Left cardiac atrium (tissue), 4 donors: ENCODE data around the gene PDLIM4. TPM values are rescaled to one million over a fixed set of nuclear protein-coding genes. Genes with fewer than 3 reads are reported as not detected.

Experiments used
- ATAC-seq, 2 donors: fragments of 200-7000 bp; cut with Tn5 transposase; one replicate each; pipeline ENCODE4 v1.9.1; 2020; ENCODE audit warnings: mild to moderate bottlenecking in 2 of 2, moderate library complexity in 2 of 2
- DNase-seq: peaks from one replicate; pipeline ENCODE4 v3.0.0-alpha.2; 2020
- intact Hi-C, 2 donors: fragments of 100-400 bp; cut with DNase I; formaldehyde crosslinking; loops; one replicate each; pipeline versions ENCODE4 v1.14.1 to v1.15.1; 2022 to 2023
- total RNA-seq, 2 donors: library from RNA; stranded (reverse); fragmentation: NEBNext Ultra II Directional; extraction: Animal tissue kit (Norgen Biotek cat#: 25700); gene quantifications; one replicate each; pipeline ENCODE4 v1.2.1, GENCODE V29; 2021
- donor health status: DM: no; HTN: yes; CAD: no.
- donor health status: DM: no; HTN: yes; CAD: no; lungs with severe emphysema.
- donor health status: DM: yes; HTN: yes; CAD: no.
- donor health status: Dilated cardiomyopathy.

PDLIM4 gene
- total RNA-seq, 2 donors from 2014 or later, result 12.4 to 38.5 TPM

GRCh38 chr5:132293066-132293991 is 35.8 kb downstream of the PDLIM4 start:
- peak; percentile 94 for DNase-seq
- intact Hi-C loops, result loop anchor here in 1 of 2 donors (10.0 kb wide), 1 partner anchor 81 kb away; no protein-coding TSS in a partner anchor
- peak; percentile 81 for ATAC-seq

- ATAC-seq, result peak; percentile 83 to 91
- intact Hi-C loops, result loop anchor here (2.0 to 10.0 kb wide), 2 partner anchors 69 to 81 kb away; no protein-coding TSS in a partner anchor
- DNase-seq, result peak; percentile 95
Measured at GRCh38 chr5:132293992-132294727, 36.7 kb downstream of the PDLIM4 start, which contains the start of gene SLC22A4. TSS of gene SLC22A4 (plus strand) at chr5:132294394. CDS start at chr5:132294617, 223 bp downstream.

DNA sequence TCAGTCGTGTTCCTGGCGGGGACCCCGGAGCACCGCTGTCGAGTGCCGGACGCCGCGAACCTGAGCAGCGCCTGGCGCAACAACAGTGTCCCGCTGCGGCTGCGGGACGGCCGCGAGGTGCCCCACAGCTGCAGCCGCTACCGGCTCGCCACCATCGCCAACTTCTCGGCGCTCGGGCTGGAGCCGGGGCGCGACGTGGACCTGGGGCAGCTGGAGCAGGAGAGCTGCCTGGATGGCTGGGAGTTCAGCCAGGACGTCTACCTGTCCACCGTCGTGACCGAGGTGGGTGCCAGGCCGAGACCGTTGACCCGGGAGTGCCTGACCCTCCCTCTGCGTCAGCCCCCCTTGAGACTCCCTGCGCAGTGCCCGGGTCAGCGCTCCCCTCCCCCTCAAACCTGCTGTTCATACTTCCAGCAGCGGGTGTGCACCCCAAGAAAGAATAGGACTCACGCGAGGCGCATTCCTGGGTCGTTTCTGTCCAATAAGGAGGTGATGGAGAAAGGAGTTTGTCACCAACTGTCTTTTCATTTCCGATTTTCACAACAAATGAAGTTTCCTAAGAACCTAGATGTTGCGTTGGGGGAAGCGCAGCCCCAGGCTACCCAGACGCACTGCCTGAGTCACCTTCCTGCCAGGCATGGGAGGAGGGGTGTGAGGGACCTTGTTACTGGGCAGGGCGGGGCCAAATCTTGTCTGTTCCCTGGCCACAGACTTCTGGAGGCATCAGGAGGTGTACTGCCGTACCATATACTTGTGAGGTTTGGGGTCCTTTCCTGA is 37.4 kb downstream of the PDLIM4 start:
- peak; percentile 87 for DNase-seq
- peak; percentile 2 to 42 for ATAC-seq
- intact Hi-C loops, result loop anchor here (2.0 to 10.0 kb wide), 2 partner anchors 68 to 80 kb away; no protein-coding TSS in a partner anchor

DNA sequence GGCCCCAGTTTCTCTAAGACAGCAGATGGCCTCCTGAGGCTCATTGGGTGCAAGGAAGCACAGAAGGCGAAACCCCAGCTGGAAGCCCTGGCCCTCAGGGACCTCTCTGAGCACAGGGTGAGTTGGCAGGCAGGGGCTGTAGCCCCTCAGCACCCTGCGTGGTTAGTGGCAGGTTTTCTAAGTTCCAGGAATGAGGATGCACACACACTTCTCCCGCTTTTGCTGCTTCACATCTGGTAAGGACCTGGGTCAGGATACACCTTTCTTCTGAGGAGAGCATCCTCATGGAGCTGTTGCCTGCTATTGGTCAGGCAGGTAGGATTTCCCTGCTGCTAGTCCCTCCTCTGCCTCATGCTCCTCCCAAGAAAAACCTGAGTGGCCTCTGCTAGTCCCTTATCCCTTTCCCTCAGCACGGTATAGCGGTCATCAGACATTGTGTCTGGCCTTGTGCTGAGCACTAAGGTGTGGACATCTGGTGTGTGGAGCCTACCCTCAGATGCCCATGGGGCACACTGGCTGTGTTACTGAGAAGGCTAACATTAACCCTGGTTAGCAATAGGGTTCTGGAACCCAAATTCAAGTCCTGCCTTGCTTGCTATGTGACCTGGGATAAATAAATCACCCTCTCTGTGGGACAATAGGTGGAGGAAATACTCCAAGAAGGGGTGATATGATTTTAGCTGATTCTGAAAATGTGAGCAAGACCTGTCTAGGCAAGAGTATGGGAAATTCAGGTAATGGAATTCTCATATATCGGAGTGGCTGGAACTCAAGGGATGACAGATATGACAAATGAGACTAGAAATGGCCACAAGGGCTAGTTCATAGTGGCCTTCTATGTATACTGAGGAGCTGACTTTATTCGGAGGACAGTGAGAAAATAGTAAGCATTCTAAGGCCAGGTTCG is 38.3 kb downstream of the PDLIM4 start:
- DNase-seq (no peak), ATAC-seq (no peak)
- intact Hi-C loops, result loop anchor here (2.0 to 10.0 kb wide), 2 partner anchors 67 to 79 kb away; no protein-coding TSS in a partner anchor

DNA sequence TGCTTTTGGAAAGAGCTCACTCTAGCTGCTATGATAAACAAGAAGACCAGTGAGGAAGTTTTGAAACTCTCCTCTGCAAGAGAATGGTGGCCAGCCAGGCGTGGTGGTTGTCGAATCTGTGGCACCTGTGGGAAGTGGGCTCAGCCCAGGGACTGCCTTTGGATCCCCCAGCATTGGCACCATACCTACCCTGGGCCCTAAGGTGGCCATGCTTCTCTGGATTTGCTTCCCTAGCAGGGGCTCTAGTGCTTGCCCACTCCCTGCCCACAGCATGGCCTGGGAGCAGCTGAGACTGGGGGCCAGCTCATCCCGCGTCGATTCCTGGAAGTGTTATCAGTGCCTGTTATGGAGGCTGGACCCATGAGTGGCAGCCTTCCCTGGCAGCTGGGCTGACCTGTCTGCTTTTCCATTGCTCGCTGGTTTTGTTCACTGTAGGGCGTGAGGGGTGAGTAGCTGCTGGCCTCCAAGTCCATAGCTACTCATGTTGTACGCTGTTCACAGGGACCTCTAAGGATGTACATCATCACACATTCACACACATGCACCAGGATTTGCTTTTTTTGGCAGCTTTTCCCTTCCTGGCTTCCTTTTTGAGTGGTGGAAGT is 39.0 kb downstream of the PDLIM4 start:
- ATAC-seq, result no peak
- intact Hi-C loops, result loop anchor here in 1 of 2 donors (10.0 kb wide), 1 partner anchor 78 kb away; no protein-coding TSS in a partner anchor
- DNase-seq, result peak; percentile 55

DNA sequence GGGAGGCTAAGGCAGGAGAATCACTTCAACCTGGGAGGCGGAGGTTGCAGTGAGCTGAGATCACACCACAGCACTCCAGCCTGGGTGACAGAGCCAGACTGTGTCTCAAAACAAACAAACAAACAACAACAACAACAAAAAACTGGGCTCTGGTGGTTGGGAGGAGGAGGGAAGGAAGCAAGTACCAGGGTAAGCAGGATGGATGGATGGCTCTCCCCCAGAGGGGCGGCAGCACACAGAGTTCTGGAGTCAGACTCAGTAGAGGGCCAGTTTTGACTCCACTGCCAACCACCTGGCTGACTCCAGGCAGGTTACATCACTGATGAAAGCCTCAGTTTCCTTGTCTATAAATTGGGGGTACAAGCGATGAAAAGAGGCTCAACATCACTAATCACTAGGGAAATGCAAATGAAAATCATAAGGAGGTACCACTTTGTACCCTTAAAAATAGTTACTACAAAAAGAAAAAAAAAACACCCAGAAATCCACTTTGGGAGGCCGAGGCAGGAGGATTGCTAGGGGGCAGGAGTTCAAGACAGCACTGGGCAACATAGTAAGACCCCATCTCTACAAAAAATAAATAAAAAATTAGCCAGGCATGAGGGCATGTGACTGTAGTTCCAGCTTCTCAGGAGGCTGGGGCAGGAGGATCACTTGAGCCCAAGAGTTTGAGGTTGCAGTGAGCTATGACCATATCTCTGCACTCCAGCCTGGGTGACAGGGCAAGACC is 39.9 kb downstream of the PDLIM4 start:
- intact Hi-C loops, result loop anchor here in 1 of 2 donors (10.0 kb wide), 1 partner anchor 77 kb away; no protein-coding TSS in a partner anchor
- ATAC-seq (no peak), DNase-seq (no peak)

DNA sequence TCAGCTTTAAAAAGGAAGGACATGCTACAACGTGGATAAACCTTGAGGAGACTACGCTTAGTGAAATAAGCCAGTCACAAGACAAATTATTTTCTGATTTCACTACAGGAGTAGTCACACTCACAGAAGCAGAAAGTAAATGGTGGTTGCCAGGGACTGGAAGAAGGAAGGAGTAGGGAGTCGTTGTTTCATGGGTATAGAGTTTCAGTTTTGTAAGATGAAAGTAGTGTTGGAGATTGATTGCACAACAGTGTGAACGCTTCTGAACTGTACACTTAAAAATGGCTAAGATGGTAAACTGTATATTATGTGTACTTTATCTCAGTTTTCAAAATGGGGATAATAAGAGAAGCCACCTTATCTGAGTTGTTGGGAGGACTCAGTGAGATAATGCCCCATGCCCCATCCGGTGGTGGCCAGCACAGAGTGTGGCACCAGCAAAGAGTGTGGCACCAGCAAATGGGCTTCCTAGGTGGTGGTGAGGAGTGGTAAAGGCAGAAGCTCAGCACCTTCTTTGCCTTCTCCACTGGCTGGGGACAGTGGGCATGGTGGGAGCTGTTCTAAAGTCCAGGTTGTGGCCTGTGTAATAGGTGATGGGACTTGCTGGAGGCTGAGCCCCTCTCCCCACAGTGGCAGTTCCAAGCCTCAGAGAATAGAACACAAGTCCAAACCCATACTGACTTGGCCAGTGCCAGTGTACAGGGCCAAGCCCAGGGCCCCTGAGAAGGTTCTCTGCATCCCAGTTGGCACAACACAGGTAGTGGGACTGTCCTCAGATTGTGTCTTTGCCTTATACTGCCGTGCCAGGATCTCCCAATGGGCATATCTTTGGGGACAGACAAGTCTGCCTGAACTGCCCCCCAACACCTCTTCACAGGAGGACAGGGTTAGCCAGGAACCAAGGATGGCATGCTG is 41.1 kb downstream of the PDLIM4 start:
- DNase-seq (no peak), ATAC-seq (no peak)
- intact Hi-C loops, result loop anchor here in 1 of 2 donors (10.0 kb wide), 1 partner anchor 76 kb away; no protein-coding TSS in a partner anchor

- ATAC-seq (no peak), DNase-seq (no peak)
- intact Hi-C loops, result loop anchor here in 1 of 2 donors (10.0 kb wide), 1 partner anchor 75 kb away; no protein-coding TSS in a partner anchor
Measured at GRCh38 chr5:132299917-132300316, 42.4 kb downstream of the PDLIM4 start.

GRCh38 chr5:132300577-132301343 is 43.3 kb downstream of the PDLIM4 start:
- ATAC-seq (no peak), DNase-seq (no peak)
- intact Hi-C loops, result no loop called here

DNA sequence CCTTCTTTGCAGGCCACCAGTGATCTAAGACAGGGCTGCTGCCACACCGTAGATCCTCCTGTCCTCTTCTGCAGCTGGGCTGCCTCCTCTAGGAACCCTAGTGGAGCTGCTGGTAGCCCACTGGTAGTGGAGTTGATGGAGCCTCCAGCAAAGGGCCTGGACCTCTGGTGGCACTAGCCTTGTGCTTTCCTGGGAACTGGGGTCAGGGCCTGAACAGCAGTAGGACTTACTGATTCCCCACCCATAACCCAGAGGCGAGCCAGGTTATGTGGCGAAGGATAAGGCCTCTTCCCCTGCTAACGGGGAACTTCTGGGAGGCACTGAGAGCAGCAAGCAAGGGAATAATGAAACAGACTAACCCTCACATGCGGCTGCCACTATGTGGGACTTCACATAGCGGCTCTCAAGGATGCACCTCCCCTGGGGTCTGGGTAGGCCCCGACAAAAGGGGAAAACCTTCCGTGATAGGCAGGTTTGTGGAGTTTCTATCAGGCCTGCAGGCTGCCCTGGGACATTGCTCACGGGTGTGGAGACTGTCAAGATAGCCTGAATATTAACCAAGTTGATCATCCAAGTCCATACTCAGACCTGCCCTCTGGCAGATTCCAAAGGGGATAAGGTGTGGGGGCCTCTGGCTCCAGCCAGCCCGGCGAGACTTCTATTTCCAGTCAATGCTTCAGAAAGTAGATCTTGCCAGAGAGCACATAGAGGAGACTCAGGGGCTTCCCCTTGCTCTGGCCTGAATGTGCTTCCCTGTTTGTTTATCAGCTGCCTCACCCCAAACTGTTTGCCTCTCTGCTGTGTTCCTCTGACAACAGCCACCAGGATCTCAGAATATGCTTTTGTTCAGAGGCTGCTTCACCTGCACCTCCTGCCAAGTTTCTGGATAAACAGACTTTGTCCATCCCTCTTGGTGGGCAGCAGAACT is 44.1 kb downstream of the PDLIM4 start:
- intact Hi-C loops, result no loop called here
- no peak for DNase-seq
- peak; percentile 26 to 53 for ATAC-seq

DNA sequence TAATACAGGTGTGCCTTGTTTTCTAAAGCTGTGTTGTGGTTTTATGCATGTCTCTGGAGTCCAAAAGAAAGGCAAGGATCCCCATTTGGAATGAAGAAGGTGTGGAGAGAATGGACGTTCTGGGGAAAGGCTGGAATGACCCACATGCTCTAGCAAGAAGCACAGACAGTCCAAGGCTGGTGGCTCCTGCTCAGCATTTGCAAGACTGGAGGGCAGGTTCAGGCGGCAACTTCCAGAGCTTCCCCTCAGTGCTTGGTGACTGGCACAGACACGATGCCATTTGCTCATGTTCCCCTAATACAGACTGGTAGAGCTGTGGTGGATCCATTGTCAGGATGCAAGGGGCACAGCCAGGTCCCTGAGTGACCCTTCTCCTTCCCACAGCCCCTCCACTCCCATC is 44.9 kb downstream of the PDLIM4 start:
- DNase-seq (no peak), ATAC-seq (no peak)
- intact Hi-C loops, result no loop called here

DNA sequence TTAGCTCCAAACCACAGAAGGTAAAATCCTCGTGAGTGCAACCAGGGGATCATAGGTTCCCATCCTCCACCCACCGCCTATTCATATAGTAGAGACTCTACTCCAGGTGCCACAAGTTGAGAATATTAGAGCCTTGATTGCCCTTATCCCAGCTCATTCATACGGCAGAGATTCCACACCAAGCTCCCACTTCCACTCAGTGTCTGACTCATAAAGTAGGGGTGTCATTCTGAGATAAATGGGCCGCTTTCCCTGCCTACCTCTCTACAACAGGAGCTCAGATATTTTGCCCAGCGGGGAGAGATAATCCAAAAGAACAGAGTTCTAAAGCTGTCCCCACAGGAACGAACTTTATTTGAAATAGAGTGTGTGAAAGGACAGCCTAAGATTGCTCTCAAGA is 46.1 kb downstream of the PDLIM4 start:
- ATAC-seq (no peak), DNase-seq (no peak)
- intact Hi-C loops, result no loop called here

DNA sequence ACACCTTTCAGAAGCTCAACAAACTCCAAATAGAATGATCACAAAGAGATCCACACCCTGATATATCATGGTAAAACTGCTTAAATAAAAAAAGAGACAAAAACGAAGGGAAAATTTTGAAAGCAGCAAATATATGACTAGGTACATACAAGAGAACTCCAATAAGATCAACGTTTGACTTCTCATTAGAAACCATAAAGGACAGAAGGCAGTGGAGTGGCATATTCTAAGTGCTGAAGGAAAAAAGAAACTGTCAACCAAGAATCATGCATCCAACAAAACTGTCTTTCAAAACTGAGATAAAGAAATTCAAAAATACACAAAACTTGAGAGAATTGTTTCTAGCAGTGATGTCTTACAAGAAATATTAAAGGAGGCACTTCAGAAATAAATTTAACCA is 47.9 kb downstream of the PDLIM4 start:
- no peak for ATAC-seq
- intact Hi-C loops, result no loop called here
- DNase-seq, result no peak

DNA sequence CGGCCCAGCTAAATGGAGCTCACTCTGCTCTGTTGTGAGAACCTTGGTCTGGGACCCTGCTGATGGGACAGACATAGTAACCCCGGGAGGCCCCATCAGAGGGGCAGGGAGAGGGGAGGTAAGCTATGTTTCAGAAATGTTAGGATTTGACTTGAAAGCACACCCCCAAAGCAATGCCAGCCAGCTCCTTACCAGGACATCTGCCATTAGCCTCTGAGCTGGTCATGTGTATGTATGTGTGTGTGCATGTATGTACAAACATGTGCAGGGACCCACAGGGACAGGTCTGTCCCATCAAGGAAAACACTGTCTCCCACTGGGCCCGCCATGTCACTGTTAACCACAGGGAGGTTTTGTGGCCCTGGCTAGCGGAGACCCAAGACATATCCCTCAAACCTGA is 51.2 kb downstream of the PDLIM4 start:
- DNase-seq, result no peak
- ATAC-seq, result no peak
- intact Hi-C loops, result no loop called here
